NCI-H345 treated with DMSO at 0.1 percent for 48 hours (cell line): ENCODE data around the gene XNDC1N.

Source experiments
- DNase-seq: peaks from one replicate; lab custom pipeline; 2025; ENCODE audit not compliant: unreplicated experiment; lab: John Stamatoyannopoulos, UW

The XNDC1N gene, protein sequence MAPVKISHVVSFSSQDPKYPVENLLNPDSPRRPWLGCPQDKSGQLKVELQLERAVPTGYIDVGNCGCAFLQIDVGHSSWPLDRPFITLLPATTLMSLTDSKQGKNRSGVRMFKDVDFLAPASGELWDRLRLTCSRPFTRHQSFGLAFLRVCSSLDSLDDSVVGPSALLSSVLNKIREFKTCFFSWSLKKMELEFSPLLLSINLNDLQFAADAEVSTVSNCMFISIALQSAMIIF

DNA sequence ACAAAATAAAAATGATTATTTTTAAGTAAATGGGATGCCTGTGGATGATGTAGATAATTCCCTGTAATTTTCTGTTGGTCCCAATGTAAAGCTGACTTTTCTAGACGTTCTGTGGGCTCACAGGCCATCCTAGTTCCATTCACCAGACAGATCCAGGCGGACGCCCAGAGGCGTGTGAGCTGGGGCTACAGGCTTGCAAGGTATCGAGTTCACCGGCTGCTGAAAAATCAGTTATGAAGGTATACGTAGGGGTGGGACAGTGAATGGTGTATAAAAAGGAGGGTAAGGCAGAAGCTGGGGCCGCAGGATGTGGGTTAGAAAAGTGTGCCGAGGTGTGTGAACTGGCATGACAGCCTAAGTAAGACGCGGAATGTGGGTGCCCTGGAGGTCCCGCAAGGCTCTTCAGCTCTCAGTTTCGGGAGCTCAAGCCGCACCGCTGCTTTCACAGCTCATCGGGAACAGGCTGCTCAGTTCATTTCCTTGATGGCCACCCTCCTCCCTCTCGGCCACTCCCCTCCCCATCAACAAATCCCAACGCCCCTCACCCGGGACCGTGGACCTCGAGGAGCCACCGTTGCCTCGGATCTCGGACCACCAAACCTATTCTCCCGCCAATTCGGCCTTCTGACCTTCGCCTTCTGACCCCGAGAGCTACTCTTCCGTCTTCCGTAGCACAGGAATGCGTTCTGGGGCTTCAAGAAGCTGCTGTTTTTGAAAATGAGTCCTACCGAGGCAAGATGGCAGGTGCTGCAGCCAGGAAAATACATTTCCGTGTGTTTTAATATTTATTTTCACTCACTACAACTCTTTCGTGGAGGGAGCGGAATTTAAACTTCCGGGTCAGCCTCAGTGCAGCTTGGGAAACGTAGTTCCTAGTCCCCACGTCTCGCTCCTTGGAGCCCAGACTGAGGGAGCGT lies at the start of gene XNDC1N:
Gene XNDC1N (minus strand): TSS at position 775 of the 917 bp plus-strand sequence. CDS start 5,241 bp downstream, outside the sequence.
- DNase-seq = peak; percentile 98

DNA sequence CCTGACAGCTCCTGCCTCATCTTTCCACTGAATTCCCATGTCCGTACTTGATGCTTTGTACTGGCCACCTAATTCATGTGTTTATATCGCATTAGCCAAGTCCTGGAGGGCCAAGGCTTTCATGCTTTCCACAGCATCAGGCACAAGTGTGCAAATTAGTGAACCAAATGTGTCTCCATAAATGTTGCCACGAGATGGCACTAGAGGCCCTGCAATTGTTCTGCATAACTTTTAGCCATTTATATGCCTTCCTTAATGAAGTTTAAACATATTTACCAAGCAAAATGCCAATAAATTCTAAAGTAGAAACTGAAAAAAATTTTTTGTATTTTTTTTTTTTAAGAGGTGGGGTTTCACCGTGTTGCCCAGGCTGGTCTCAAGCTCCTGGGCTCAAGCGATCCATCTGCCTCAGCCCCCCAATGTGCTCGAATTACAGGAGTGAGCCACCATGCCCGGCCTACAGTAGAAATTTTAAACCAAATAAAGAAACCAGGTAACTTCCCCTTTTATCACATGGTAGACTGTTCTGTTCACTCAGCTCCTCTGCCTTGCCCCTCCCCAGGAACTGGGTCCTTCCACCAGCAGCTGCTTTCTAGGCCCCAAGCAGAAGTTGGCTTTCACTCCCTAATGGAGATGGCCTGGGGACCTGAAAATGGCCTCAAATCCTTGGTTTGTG lies 49.5 kb upstream of the XNDC1N start:
- no peak for DNase-seq

DNA sequence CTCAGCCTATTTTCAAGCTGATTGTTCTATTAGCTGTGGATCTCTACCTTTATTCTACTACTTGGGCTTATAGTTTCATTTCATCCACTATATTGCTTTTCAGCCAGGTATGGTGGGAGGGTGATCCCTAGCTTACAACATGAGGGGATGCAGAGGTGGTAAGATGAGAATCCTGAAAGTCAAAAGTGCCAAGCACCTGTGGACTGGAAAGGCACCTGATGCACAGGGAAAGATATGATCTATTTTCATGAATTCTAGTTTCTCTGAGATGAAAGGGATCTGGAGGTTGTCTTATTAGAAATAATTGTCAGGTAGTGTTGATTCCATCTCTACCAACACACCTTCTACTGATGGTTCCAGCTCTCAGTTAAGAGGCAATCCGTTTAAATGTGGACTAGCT lies 48.7 kb upstream of the XNDC1N start:
- no peak for DNase-seq

DNA sequence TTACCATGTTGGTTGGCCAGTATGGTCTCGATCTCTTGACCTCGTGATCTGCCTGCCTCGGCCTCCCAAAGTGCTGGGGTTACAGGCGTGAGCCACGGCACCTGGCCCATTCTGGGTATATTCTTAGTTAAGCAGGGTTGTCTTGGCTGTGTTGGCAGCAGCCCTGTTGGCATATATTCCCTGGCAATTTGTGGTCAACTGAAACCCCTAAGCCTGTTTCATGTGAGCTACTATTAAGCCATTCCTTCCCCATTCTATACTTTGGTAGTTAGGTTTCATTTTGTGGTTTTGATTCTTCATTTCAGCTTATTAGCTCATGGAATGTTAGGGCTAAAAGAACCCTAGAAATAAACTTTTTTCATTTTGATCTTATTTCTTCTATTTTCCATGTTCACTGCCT lies 48.2 kb upstream of the XNDC1N start:
- DNase-seq = no peak

DNA sequence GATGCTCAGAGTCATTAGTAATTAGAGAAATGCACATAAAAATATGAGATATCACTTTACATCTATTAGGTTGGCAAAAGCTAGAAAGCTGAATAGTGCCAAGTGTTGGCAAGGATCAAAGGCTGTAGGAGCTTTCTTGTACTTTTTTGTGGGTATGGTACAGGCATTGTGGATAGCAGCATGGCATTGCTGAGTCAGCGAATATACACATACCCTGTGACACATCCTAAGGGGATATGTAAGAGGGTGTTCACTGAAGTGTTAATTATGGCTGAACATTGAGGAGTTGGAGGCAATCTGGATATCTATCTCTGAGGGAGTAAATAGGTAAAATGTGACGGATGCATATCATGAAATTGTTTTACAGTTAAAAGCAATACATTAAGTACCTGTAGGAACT lies 43.3 kb upstream of the XNDC1N start:
- no peak for DNase-seq

DNA sequence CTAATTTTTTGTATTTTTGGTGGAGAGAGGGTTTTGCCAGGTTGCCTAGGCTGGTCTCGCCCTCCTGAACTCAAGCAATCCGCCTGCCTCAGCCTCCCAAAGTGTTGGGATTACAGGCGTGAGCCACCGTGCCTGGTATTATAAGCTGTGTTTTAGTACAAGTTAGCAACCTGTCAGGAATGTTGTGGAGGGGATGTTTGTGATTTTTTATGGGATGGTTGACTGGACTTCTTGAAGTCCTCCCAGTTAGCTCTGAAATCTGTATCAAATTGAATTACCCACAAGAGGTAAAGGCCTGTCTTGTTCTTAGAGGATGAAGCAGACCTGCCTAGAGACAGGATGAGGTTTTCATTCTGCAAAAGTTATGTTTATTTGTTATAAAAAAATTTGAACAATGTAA lies 36.2 kb upstream of the XNDC1N start:
- DNase-seq = no peak

DNA sequence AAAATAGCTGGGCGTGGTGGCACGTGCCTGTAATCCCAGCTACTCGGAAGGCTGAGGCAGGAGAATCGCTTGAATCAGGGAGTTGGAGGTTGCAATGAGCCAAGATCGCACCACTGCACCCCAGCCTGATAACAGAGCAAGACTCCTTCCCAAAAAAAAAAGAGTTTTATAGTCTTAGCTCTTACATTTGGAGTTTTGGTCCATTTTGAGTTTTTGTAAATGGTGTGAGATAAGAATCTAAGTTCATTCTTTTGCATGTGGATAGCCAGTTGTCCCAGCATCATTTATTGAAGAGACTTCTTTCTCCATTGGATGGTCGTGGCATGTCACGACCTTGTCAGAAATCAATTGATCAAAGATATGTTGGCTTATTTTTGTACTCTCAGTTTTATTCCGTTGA lies 35.1 kb upstream of the XNDC1N start:
- no peak for DNase-seq

DNA sequence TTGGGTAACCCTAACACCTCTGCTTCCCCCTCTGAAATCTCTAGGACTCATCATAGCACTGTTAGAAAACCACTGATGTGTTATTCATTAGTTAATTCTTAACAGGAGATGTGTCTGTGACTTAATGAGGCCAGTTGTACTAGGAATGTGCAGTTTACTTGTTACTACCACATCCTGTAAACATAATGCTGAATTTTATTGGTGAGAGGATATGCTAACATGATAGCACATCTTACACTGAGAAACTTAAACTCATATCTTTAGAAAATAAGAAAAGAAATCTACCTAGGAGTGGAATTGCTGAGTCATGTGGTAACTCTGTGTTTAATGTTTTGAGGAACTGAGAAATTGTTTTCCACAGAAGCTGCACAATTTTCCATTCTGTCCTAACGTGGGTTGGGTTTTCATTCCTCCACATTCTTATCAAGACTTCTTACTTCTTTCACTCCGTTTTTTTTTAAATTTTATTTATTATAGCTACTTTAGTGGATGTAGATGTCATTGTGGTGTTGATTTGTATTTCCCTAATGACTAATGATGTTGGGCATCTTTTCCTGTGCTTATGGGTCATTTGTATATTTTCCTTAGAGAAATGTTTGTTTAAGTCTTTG lies 34.1 kb upstream of the XNDC1N start:
- no peak for DNase-seq

DNA sequence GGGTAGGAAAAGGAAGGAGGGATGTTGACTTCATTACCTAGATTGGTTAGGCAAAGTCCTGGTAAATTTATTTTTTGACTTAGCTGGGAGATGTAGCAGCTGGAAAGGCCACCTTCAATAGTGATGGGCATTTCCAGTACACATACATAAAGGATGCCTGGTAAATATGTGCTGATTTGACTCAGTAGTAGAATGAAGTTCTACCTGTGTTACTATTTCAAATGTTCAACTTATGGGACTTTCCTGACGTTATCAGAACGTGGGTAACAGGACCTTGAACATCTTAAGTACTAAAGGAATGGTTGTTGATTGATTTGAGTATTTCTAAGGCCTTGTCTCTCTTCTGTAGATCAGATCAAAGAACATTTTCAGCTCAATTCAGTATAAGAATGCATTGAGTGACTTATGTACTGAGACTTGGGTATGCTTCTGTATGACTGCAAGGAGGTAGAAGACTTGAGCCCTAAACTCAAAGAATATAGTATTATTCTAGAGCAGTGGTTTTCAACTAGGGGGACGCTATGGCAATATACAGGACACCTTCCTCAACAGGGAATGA lies 27.6 kb upstream of the XNDC1N start:
- DNase-seq = no peak

DNA sequence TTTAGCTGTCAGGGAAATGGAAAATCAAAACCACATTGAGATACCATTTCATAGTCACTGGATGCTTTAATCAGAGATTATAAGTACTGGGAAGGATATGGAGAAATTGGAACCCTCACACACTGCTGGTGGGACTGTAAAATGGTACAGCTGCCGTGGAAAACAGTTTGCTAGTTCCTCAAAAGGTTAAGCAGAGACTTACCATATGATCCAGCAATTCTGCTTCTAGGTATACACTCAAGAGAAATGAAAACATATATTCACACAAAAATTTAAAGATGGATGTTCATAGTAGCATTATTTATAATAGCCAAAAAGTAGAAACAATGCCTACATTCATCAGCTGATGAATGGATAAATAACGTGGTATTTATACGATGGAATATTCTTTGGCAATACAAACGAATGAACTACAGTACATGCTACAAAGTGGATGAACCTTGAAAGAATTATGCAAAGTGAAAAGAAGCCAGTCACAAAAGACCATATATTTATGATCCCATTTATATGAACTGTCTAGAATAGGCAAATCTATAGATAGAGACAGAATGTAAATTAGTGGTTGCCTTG lies 23.4 kb upstream of the XNDC1N start:
- DNase-seq = no peak

DNA sequence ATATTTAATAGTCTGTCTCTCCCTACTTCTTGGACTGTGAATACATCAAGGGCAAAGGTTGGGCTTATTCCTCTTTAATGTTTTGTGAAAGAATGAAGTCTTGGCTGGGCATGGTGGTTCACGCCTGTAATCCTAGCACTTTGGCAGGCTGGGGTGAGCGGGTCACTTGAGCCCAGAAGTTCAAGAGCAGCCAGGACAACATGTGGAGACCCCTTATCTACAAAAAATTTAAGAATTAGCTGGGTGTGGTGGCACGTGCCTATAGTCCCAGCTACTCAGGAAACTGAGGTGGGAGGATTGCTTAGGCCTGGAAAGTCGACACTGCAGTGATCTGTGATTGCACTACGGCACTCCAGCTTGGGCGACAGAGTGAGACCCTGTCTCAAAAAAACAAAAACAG lies 20.6 kb upstream of the XNDC1N start:
- no peak for DNase-seq

DNA sequence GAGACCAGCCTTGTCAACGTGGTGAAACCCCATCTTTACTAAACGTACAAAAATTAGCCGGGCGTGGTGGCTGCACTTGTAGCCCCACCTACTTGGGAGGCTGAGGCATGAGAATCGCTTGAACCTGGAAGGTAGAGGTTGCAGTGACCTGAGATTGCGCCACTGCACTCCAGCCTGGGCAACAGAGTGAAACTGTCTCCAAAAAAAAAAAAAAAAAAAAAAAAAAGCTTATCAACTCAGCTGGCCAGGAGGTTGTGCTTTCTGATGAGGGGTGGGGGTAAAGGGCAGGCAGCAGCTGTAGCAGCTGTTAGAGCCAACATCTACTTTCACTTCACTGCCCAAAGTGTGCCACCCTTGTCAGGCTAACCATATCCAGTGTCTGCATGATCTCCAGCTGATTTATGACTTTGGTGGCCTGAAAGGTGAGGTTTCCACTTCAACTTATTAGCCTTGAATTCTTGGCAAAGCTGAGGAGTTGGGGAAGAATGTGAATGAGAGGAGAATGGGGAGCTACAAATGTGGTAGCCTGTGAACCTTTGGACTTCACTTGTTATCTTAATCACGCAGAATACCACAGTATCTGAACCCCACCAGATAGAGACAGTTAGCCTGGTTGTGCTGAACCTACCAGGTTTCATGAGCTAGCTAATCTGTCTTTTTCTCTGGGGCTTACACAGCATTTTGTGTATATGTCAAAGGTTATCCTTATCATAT lies 20.1 kb upstream of the XNDC1N start:
- DNase-seq = no peak

DNA sequence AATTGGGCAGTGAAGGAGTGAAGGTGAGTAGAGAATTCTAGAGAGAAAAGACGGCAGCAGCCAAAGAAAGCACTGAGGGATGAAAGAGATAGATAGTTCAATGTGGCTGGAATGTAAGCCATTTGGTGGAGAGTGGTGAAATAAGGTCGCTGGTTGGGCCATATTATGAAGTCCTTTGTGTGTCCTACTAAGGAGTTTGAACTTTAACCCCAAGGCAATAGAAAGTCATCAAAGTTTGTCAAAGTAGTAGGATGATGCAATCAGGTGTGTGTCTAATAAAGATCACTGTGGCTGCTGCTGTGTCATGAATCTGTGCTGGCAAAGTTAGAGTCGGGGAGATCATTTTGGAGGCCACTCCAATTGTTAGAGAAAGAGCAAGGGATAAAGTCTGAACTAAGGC lies 19.1 kb upstream of the XNDC1N start:
- DNase-seq = no peak

DNA sequence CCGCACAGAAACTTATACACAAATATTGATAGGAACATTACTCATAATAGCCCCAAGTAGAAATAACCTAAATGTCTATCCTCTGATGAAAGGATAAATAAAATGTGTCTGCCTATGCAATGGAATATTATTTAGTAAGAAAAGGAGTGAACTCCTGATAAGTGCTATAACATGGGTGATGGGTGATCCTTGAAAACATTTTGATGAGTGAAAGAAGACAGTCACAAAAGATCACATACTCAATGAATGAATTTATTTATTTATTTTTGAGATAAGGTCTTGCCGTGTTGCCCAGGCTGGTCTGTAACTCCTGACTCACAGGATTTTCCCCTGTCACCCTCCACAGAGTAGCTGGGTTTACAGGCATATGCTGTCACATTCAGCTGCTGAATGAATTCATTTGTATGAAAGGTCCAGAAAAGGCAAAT lies 17.8 kb upstream of the XNDC1N start:
- DNase-seq = no peak

DNA sequence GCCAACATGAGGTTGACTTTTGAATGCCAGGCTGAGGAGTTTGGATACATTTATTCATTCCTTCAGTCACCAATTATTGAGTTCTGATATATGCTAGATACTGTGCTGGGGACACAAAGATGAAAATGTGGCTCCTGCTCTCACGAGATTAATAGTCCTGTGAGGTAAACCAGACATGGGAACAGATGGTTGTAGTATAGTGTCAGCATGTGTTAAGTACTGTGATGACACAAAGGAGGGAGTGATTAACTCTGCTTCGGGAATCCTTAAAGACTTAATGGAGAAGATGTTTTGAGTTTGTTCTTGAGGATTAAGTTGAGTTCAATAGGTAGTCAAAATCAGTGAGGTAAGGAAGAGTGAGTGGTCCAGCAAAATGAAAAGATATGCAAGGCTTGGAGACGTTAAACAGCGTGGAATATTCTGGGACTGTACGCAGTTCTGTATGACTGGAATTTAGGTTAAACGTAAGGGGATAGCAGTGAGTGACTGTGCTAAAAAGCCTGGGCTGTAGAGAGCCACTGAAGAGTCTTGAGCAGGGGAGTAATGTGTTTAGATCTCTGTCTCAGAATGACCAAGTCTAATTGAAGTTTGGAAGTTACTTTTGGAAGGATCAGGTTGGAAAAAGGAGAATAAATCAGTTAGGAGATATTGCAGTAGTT lies 12.3 kb upstream of the XNDC1N start:
- no peak for DNase-seq

DNA sequence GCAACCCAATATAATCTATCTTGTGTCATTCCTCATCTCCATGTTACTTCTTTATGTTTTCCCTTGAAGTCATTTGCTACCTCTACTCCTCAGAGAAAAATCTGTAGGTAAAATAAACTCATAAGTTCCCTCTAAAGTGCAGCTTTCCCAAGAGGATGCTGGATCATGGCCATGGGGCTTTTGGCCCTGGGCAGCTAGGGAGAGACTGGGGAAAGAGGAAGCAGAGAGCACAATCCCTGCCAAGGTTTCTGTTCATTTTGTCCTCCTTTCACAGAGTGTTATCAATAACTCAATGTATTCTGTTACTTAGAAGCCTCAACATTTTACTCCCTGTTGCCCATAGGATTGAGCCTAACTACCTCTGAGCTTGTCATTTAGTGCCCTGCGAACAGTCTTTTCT lies 9.4 kb upstream of the XNDC1N start:
- no peak for DNase-seq

DNA sequence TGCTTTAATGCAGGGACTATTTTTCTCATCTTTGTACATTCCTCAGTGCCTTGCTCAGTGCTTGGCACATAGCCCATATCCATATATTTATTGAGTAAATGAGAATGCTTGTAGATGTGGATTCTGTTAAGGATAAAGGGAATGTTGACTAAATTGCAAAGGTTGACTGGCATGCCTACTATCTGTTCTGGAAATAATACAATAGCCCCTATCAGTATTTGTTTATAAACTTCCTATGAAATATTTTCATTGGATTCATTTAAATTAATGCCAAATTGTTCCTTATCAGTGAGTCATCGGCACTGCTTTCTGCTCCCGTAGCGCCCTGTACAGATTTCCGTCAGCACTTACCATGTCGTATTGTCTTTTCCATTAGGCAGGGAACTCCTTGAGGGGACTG lies 8.4 kb upstream of the XNDC1N start:
- no peak for DNase-seq

DNA sequence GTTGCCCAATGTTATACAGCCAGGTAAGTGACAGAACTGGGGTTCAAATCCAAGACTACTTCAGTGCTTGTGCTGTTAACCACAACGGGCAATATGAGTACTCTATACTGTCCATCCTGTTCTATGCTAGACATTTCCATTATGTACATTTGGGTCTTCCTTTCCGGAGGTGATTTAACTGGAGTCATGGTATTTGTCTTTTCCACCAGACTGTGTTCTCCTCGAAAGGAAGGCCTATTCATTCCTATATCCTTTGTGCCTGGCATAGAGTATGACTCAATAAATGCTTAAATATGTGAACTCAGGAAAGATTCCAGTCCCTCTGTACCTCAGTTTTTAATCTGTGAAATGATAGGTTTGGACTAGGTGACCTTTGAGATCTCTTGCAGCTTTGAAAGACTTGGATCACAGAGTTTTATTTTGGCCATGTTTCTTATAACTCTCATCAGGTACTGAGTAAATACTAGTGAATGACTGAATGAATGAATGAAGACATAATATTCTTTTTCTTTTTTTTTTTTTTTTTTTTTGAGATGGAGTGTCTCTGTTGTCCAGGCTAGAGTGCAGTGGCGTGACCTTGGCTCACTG lies 7.0 kb upstream of the XNDC1N start:
- DNase-seq = no peak

DNA sequence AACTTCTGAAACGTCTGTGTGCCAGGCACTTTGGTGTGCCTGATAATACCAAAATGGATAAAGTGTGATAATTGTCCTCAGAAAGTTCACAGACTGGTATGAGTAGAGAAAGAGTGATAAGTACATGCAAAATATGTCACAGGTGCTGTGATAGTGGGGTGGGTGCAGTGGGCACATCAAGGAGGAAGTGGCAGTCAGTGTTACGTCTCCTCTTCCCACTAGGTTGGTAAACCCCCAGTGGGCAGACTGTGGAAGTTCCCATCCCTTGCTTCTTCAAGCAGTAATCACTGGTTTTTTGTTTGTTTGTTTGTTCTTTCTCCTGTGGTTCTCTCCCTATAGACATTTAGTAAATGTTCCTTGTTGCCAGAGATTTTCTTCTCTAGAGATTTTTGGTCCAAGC lies 5.8 kb upstream of the XNDC1N start:
- DNase-seq = no peak
